Gastrocnemius medialis (tissue), 4 donors: ENCODE data around the gene C3. TPM values are rescaled to one million over a fixed set of nuclear protein-coding genes. Genes with fewer than 3 reads are reported as not detected.

Source experiments
- ATAC-seq, 2 donors: fragments of 150-250 bp; one replicate each; pipeline ENCODE4 v1.9.1; 2016
- DNase-seq, 2 donors: peaks; one replicate each; pipeline ENCODE4 v3.0.0-alpha.2; 2019
- H3K27ac ChIP-seq, 4 donors: fragments of 200-600 bp; sonication (generic); 1 replicate in 1 of 4; 2 replicates in 3 of 4; pipeline ENCODE4 v1.5.1; 2016 to 2018; ENCODE audit warnings: mild to moderate bottlenecking in 2 of 4, moderate library complexity in 1 of 4
- H3K27me3 ChIP-seq, 3 donors: fragments of 200-600 bp; sonication (generic) in 2 of 3; 1 replicate in 1 of 3; 2 replicates in 2 of 3; pipeline versions ENCODE4 v1.5.1 to v1.6.0; 2016 to 2019; ENCODE audit warnings: mild to moderate bottlenecking in 1 of 3, moderate library complexity in 1 of 3
- H3K36me3 ChIP-seq, 2 donors: fragments of 200-600 bp; sonication (generic) in 1 of 2; one replicate each; pipeline ENCODE4 v1.5.1; 2017 to 2018
- H3K4me1 ChIP-seq, 2 donors: fragments of 200-600 bp; sonication (generic) in 1 of 2; one replicate each; pipeline ENCODE4 v1.5.1; 2016 to 2017; ENCODE audit warnings: mild to moderate bottlenecking in 2 of 2
- H3K4me3 ChIP-seq, 4 donors: fragments of 200-600 bp; sonication (generic) in 3 of 4; 1 replicate in 1 of 4; 2 replicates in 3 of 4; pipeline ENCODE4 v1.5.1; 2016 to 2019; ENCODE audit warnings: mild to moderate bottlenecking in 2 of 4
- H3K9me3 ChIP-seq, 3 donors: fragments of 200-600 bp; sonication (generic) in 2 of 3; 1 replicate in 1 of 3; 2 replicates in 2 of 3; pipeline ENCODE4 v1.5.1; 2016 to 2019
- CTCF ChIP-seq, 5 experiments: fragments of 450-650 bp in 3 of 5; fragments of 200-600 bp in 2 of 5; sonication (generic) in 2 of 5; IDR thresholded peaks in 4 of 5; conservative IDR thresholded peaks in 1 of 5; 1 replicate in 4 of 5; 2 replicates in 1 of 5; pipeline ENCODE4 v1.5.1; 2016 to 2019; ENCODE audit warnings: antibody characterized with exemption in 5 of 5, mild to moderate bottlenecking in 3 of 5, moderate library complexity in 3 of 5
- POLR2A ChIP-seq, 2 donors: fragments of 450-650 bp; IDR thresholded peaks; one replicate each; pipeline ENCODE4 v1.6.1; 2017; ENCODE audit warnings: antibody characterized with exemption in 2 of 2, mild to moderate bottlenecking in 2 of 2, moderate library complexity in 2 of 2
- in situ Hi-C, 4 donors: fragments of 200-750 bp; cut with MboI; loops; one replicate each; pipeline versions ENCODE4 v1.15.0 to v1.8.0; 2017; ENCODE audit warnings: low sequenced_read_pairs in 4 of 4
- intact Hi-C: fragments of 100-400 bp; cut with DNase I; formaldehyde crosslinking; loops from one replicate; pipeline ENCODE4 v1.15.1; 2023; ENCODE audit warnings: low total_unique reads
- microRNA-seq, 2 donors: library from miRNA; unstranded; fragments of <30 nt; microRNA quantifications; one replicate each; pipeline ENCODE4, GENCODE V29; 2016; ENCODE audit warnings: borderline replicate concordance in 2 of 2
- total RNA-seq, 4 donors: library from RNA; depleted of rRNA; stranded (reverse); fragments of >200 nt; gene quantifications; one replicate each; pipeline versions ENCODE4 v1.1.0 to v1.2.3, GENCODE V29; 2016

The C3 gene
- total RNA-seq, 4 donors from 2014 or later = 25.9 to 121 (median 70.6) TPM

- ATAC-seq = no peak
- peak; percentile 24 to 33 for DNase-seq
- Histone ChIP-seq H3K9me3 (no peaks in the 10 kb centered on the region), H3K36me3 (no peaks in the 10 kb centered on the region), H3K27ac (no peak overlapping the region), H3K4me3 (no peak overlapping the region), H3K27me3 (peaks cover 0 to 2% (median 0%) of the 10 kb centered on the region in 3 donors), H3K4me1 (no peaks in the 10 kb centered on the region)
- in situ Hi-C loops = loop anchor here in 3 of 4 donors (5.0 to 25.0 kb wide), 3 partner anchors 117 to 235 kb away; no protein-coding TSS in a partner anchor
- TF ChIP-seq CTCF (IDR thresholded peaks at IDR 0.05 in 4 of 5, conservative IDR thresholded peaks at IDR 0.05 in 1 of 5) (peak; percentile 52 to 79 (median 65)), POLR2A (IDR thresholded peaks at IDR 0.05) (no peak)
- intact Hi-C loops = loop anchor here (5.0 kb wide), 1 partner anchor 230 kb away; no protein-coding TSS in a partner anchor
Observed at GRCh38 chr19:6632002-6632621, 88.3 kb downstream of the C3 start.

Small RNAs within 50 kb of the gene (microRNA-seq; reads per million reads assigned to microRNA genes)
- 0 reads per million in 2 donors for gene MIR6791

Other genes with a start within 250 kb of the C3 start
- 1 to 10 TPM in 1 of 4 donors, under 1 TPM in 2, not detected in 1; 0.27 to 1.2 (median 0.29) TPM for gene DENND1C, start 238.9 kb downstream of the C3 start, total RNA-seq
- 1 to 10 TPM; 1.7 to 2.5 (median 2.0) TPM for gene TUBB4A, start 218.3 kb downstream of the C3 start, total RNA-seq
- 1 to 10 TPM in 2 of 4 donors, not detected in 2; 1.1 to 1.8 TPM for gene TNFSF9, start 189.6 kb downstream of the C3 start, total RNA-seq
- gene CD70, start 129.5 kb downstream of the C3 start, total RNA-seq = not detected
- not detected for gene TNFSF14, start 50.5 kb downstream of the C3 start, total RNA-seq
- 10 to 100 TPM; 22.6 to 40.3 (median 32.3) TPM for gene GPR108, start 16.9 kb upstream of the C3 start, total RNA-seq
- 100 to 1,000 TPM; 130 to 237 (median 178) TPM for gene TRIP10, start 19.0 kb upstream of the C3 start, total RNA-seq
- not detected for gene SH2D3A, start 46.8 kb upstream of the C3 start, total RNA-seq
- gene VAV1, start 52.1 kb upstream of the C3 start, total RNA-seq = 1 to 10 TPM in 2 of 4 donors, under 1 TPM in 2; 0.63 to 1.8 (median 0.96) TPM
- gene ADGRE1, start 166.9 kb upstream of the C3 start, total RNA-seq = under 1 TPM in 2 of 4 donors, not detected in 2; 0.13 to 0.33 TPM